Measurements from ENCODE around the gene TPRX2. TPM values are rescaled to one million over a fixed set of nuclear protein-coding genes. Genes with fewer than 3 reads are reported as not detected.
A peak's percentile ranks its signal among the peaks of the same experiment; 100 is the strongest.
"Not testable (repeated sequence)": the region's sequence is repeated elsewhere in the genome, so short reads cannot be mapped to it uniquely, and the experiment has no call there.

The TPRX2 gene
- total RNA-seq, 2 experiments from 2014 or later: not detected

DNA sequence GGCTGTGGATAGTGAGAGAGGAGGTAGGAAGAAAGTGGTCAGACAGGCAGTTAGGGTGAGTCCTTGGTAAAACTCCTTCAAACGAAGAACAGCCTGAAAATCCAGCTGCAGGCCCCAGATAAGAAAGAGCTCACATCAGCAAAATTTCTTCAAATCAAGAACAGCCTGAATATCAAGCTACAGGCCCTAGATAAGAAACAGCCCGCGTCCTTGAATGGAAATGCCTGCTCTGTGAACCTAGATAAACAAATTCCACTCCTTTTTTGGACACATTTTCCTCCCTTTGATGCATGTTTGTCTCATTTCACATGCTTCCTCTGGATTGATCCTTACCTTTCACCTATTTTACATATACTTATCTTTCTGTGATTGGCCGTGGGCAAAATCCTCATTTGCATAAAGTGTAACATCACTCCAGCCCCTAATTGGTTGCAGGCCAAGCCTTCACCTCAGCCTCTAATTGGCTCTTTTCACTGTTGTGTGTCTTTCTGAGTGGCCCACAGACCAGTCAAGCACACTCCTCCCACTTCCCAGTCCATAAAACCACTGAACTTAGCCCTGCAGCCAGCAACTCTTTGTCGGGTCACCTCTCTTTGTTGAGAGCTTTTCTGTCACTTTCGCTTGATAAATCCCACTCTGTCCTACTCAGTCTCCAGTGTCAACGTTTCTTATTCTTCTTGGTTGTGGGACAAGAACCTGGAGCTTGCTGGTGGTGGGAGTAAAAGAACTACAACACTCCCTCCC lies 33.1 kb downstream of the TPRX2 start:
- no peaks in the 10 kb centered on the region for H3K27me3 Mint-ChIP-seq
- no peaks in the 10 kb centered on the region for H3K36me3 Mint-ChIP-seq (ENCODE audit: low read depth)
- H3K4me3 Mint-ChIP-seq: no peak overlapping the region
- peaks cover 12% of the 10 kb centered on the region for H3K9me3 Mint-ChIP-seq (ENCODE audit: low read depth)
- intact Hi-C loops (cut with DNase I, micrococcal nuclease): no loop called here
- H3K27ac Mint-ChIP-seq: no peak overlapping the region
- H3K4me1 Mint-ChIP-seq: no peaks in the 10 kb centered on the region
- ChIA-PET POLR2A (no interaction called here), CTCF (interaction anchor here (0.7 kb wide), 1 partner anchor 23 kb away, joined by 3 read pairs; no protein-coding TSS in a partner anchor)
- ATAC-seq (no peak), DNase-seq (no peak)

DNA sequence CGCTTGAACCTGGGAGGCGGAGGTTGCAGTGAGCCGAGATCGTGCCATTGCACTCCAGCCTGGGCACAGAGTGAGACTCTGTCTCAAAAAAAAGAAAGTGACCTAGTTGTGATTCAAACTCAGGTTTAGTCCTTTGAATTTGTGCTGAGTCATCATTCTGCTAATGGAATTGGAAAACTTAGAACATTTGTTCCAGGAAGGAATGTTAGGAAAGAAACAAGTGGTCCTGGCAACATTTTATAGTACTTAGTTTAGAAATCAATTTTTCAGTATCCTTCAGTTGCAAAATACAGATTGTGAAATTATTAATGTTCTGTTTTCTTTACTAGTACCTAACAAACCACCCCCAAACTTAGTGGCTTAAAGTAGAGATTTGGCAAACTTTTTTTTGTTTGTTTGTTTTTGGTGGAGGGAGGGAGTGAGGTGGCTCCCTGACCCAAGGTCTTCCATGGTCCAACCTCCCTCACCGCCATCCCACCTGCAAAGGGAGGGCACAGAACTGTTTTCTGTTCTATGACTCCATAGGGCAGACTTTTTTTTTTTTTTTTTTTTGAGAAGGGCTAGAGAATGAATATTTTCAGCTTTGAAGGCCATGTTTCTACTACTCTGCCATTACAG lies 36.2 kb downstream of the TPRX2 start:
- H3K27me3 Mint-ChIP-seq: peaks cover 5% of the 10 kb centered on the region
- no peaks in the 10 kb centered on the region for H3K4me1 Mint-ChIP-seq
- ChIA-PET POLR2A (no interaction called here), CTCF (no interaction called here)
- DNase-seq (no peak), ATAC-seq (no peak)
- no peak overlapping the region for H3K4me3 Mint-ChIP-seq
- intact Hi-C loops (cut with DNase I, micrococcal nuclease): no loop called here
- H3K36me3 Mint-ChIP-seq (ENCODE audit: low read depth): no peaks in the 10 kb centered on the region
- H3K27ac Mint-ChIP-seq: no peak overlapping the region
- peaks cover 12% of the 10 kb centered on the region for H3K9me3 Mint-ChIP-seq (ENCODE audit: low read depth)

DNA sequence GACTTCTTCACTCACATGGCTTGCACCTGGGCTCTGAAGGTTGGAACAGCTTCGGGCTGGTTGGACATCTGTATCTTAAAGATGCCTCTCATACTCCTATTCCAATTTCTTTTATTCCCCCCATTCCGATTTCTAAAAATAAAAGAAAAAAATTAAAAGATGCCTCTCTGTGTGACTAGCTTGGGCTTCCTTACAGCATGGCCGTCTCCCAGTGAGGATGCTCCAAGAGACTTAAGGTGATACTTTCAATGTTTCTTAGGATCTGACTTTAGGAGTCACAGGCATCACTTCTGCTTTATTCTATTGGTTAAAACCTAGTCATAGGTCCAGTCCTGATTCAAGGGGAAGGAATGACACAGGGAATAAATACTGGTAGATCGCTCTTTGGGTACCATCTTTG lies 37.0 kb downstream of the TPRX2 start:
- H3K4me1 Mint-ChIP-seq: no peaks in the 10 kb centered on the region
- ATAC-seq: no peak
- CTCF ChIA-PET: interaction anchor here (0.5 kb wide), 1 partner anchor 113 kb away, joined by 3 read pairs; no protein-coding TSS in a partner anchor
- no peak for DNase-seq
- H3K27me3 Mint-ChIP-seq: peaks cover 5% of the 10 kb centered on the region
- no peaks in the 10 kb centered on the region for H3K36me3 Mint-ChIP-seq (ENCODE audit: low read depth)
- intact Hi-C loops (cut with DNase I, micrococcal nuclease): no loop called here
- H3K4me3 Mint-ChIP-seq: no peak overlapping the region
- POLR2A ChIA-PET: no interaction called here
- no peak overlapping the region for H3K27ac Mint-ChIP-seq
- peaks cover 12% of the 10 kb centered on the region for H3K9me3 Mint-ChIP-seq (ENCODE audit: low read depth)

- ChIA-PET CTCF (interaction anchor here (0.5 kb wide), 1 partner anchor 9 kb away, joined by 4 read pairs; no protein-coding TSS in a partner anchor), POLR2A (no interaction called here)
- DNase-seq: no peak
- no peak overlapping the region for H3K4me3 Mint-ChIP-seq
- intact Hi-C loops (cut with DNase I, micrococcal nuclease): no loop called here
- no peaks in the 10 kb centered on the region for H3K36me3 Mint-ChIP-seq (ENCODE audit: low read depth)
- peaks cover 5% of the 10 kb centered on the region for H3K27me3 Mint-ChIP-seq
- H3K4me1 Mint-ChIP-seq: no peaks in the 10 kb centered on the region
- no peak overlapping the region for H3K27ac Mint-ChIP-seq
- no peak for ATAC-seq
- H3K9me3 Mint-ChIP-seq (ENCODE audit: low read depth): peaks cover 12% of the 10 kb centered on the region
Observed at GRCh38 chr19:47896773-47897172, 37.7 kb downstream of the TPRX2 start.

GRCh38 chr19:47897861-47898260 lies 38.8 kb downstream of the TPRX2 start:
- intact Hi-C loops (cut with DNase I, micrococcal nuclease): no loop called here
- DNase-seq: no peak
- H3K4me3 Mint-ChIP-seq: no peak overlapping the region
- H3K36me3 Mint-ChIP-seq (ENCODE audit: low read depth): no peaks in the 10 kb centered on the region
- CTCF ChIA-PET: no interaction called here
- POLR2A ChIA-PET: no interaction called here
- H3K27me3 Mint-ChIP-seq: peaks cover 10% of the 10 kb centered on the region
- no peak for ATAC-seq
- no peaks in the 10 kb centered on the region for H3K4me1 Mint-ChIP-seq
- no peak overlapping the region for H3K27ac Mint-ChIP-seq
- H3K9me3 Mint-ChIP-seq (ENCODE audit: low read depth): peaks cover 7% of the 10 kb centered on the region

DNA sequence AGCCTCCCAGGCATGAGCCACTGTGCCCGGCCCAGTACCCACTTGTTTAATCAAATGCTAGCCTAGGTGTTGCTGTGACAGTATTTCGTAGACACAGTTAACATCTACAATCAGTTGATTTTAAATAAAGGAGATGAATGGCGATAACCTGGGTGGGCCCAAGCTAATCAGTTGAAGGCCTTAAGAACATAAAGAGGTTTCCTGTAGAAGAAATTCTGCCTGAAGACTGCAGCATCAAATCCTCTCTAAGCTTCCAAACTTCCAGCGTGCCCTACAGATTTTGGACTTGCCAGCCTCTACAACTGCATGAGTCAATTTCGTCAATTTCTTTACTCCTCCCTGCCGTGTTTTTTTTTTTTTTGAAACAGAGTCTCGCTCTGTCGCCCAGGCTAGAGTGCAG lies 40.3 kb downstream of the TPRX2 start:
- Mint-ChIP-seq H3K36me3 (ENCODE audit: low read depth) (no peaks in the 10 kb centered on the region), H3K9me3 (ENCODE audit: low read depth) (peaks cover 6% of the 10 kb centered on the region), H3K4me3 (no peak overlapping the region), H3K4me1 (no peaks in the 10 kb centered on the region), H3K27ac (no peak overlapping the region), H3K27me3 (peaks cover 12% of the 10 kb centered on the region)
- ATAC-seq (no peak), DNase-seq (no peak)
- ChIA-PET POLR2A (no interaction called here), CTCF (no interaction called here)
- intact Hi-C loops (cut with DNase I, micrococcal nuclease): no loop called here

GRCh38 chr19:47901370-47901769 lies 42.3 kb downstream of the TPRX2 start:
- intact Hi-C loops (cut with DNase I, micrococcal nuclease): no loop called here
- no peak for ATAC-seq
- POLR2A ChIA-PET: no interaction called here
- CTCF ChIA-PET: no interaction called here
- Mint-ChIP-seq H3K27ac (no peak overlapping the region), H3K9me3 (ENCODE audit: low read depth) (peaks cover 2% of the 10 kb centered on the region), H3K4me3 (no peak overlapping the region), H3K4me1 (no peaks in the 10 kb centered on the region), H3K27me3 (peaks cover 12% of the 10 kb centered on the region), H3K36me3 (ENCODE audit: low read depth) (no peaks in the 10 kb centered on the region)
- no peak for DNase-seq

DNA sequence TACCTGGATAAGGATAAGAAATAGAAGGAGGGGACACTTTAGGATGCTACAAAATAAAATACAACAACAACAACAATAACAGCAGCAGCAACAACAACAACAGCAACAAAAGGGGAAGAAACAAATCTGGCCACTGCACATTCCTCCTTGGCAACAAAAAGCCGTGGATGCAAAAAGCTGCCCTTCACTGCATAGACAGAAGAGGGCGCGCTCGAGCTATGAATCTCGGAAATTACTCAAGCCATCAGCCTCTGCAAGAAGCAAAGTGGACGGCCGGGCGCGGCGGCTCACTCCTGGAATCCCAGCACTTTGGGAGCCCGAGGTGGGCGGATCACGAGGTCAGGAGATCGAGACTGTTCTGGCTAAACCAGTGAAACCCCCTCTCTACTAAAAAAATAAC lies 50.3 kb downstream of the TPRX2 start:
- POLR2A ChIA-PET; H3K27me3 Mint-ChIP-seq; H3K36me3 Mint-ChIP-seq (ENCODE audit: low read depth); H3K9me3 Mint-ChIP-seq (ENCODE audit: low read depth); H3K4me3 Mint-ChIP-seq; intact Hi-C loops (cut with DNase I, micrococcal nuclease); CTCF ChIA-PET; H3K4me1 Mint-ChIP-seq; H3K27ac Mint-ChIP-seq; ATAC-seq: not testable (repeated sequence)
- peak; percentile 92 for DNase-seq

- H3K9me3 Mint-ChIP-seq (ENCODE audit: low read depth); H3K36me3 Mint-ChIP-seq (ENCODE audit: low read depth); POLR2A ChIA-PET; ATAC-seq; intact Hi-C loops (cut with DNase I, micrococcal nuclease); H3K27ac Mint-ChIP-seq; H3K27me3 Mint-ChIP-seq; H3K4me3 Mint-ChIP-seq; H3K4me1 Mint-ChIP-seq; CTCF ChIA-PET; DNase-seq: not testable (repeated sequence)
Observed at GRCh38 chr19:47910191-47910590, 51.2 kb downstream of the TPRX2 start.

Other genes with a start within 250 kb of the TPRX2 start
- gene EHD2, start 145.8 kb upstream of the TPRX2 start, total RNA-seq: 1 to 10 TPM; 1.6 to 2.5 TPM
- 100 to 1,000 TPM; 317 to 374 TPM for gene NOP53, start 113.7 kb upstream of the TPRX2 start, total RNA-seq
- gene SELENOW, start 80.5 kb upstream of the TPRX2 start, total RNA-seq: 100 to 1,000 TPM; 150 to 178 TPM
- gene TPRX1, start 54.7 kb upstream of the TPRX2 start, total RNA-seq: not detected
- gene CRX, start 37.3 kb upstream of the TPRX2 start, total RNA-seq: not detected
- not detected for gene SULT2A1, start 27.1 kb downstream of the TPRX2 start, total RNA-seq
- gene BSPH1, start 132.9 kb downstream of the TPRX2 start, total RNA-seq: not detected
- not detected for gene ELSPBP1, start 135.4 kb downstream of the TPRX2 start, total RNA-seq
- not detected for gene CABP5, start 184.8 kb downstream of the TPRX2 start, total RNA-seq